Thyroid gland (tissue), 4 donors: ENCODE data around the gene CXCL3.

Experiments
- POLR2A ChIP-seq, 2 donors: fragments of 450-650 bp; IDR thresholded peaks; one replicate each; pipeline ENCODE4 v1.6.1; 2017; ENCODE audit warnings: antibody characterized with exemption in 2 of 2, mild to moderate bottlenecking in 2 of 2, moderate library complexity in 1 of 2
- TF ChIP-seq, protein P1 (sequence below), 6 experiments: fragments of 200-600 bp in 3 of 6; fragments of 450-650 bp in 3 of 6; sonication (generic) in 3 of 6; IDR thresholded peaks; one replicate each; pipeline ENCODE4 v1.5.1; 2016 to 2019; ENCODE audit warnings: antibody characterized with exemption in 6 of 6, mild to moderate bottlenecking in 2 of 6, inconsistent platforms in 1 of 6, moderate library complexity in 1 of 6

DNA sequence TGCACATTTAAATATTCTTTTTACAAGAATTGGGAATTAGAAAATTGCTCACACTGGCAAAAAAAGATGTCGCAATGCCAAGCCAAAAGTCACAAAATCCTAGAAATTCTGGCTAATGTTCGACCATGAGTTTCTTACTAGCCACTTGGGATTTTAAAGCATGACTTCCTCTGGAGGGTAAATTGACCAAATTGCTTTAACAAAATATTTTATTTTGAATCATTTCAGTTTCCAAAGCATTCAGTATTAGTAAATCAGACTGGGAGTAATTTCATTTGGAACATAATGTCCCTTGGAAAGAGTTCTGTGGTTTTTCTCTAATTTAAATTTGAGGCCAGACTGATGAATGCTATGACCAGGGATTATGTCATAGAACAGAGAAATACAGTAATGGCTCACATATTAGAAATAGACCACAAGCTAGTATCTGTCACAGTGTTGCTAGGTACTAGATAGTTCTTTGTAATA lies 32.4 kb downstream of the CXCL3 start:
- no peak for TF ChIP-seq POLR2A (IDR thresholded peaks at IDR 0.05)
- TF ChIP-seq, protein P1, sequence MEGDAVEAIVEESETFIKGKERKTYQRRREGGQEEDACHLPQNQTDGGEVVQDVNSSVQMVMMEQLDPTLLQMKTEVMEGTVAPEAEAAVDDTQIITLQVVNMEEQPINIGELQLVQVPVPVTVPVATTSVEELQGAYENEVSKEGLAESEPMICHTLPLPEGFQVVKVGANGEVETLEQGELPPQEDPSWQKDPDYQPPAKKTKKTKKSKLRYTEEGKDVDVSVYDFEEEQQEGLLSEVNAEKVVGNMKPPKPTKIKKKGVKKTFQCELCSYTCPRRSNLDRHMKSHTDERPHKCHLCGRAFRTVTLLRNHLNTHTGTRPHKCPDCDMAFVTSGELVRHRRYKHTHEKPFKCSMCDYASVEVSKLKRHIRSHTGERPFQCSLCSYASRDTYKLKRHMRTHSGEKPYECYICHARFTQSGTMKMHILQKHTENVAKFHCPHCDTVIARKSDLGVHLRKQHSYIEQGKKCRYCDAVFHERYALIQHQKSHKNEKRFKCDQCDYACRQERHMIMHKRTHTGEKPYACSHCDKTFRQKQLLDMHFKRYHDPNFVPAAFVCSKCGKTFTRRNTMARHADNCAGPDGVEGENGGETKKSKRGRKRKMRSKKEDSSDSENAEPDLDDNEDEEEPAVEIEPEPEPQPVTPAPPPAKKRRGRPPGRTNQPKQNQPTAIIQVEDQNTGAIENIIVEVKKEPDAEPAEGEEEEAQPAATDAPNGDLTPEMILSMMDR (IDR thresholded peaks at IDR 0.05): no peak
